Measurements from ENCODE around the gene MOGAT3. TPM values are rescaled to one million over a fixed set of nuclear protein-coding genes. Genes with fewer than 3 reads are reported as not detected.

MOGAT3 gene
- total RNA-seq, 4 donors from 2014 or later = not detected

DNA sequence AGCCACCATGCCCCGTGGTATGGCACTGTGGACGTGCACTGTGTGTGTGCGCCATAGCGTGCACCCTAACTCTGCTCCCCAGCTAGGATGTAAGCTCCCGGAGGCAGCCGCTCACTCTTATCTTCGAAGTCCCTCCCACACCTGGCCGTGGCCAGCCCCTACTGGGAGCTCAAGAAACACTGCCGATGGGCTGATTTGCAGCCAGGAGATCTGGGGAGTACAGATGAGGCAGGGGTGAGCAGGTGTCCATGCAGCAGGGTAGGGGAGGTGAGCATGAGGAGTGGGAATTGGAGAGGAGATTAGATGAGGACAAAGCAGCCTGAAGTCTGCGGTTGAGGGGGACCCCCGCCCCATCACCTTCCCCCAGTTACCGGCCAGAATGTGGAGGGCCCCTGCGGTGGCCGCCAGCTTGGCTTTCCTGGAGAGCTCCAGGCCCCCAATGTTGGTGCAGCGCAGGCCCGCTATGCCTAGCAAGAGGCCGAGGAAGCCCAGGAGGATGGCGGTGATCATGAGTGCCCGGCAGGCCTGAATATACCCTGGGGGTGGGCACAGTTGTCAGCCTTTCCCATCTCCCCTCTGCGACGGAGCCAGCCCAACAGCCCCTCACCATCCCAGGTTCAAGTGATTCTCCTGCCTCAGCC, 33.2 kb upstream of the MOGAT3 start:
- intact Hi-C loops (cut with DNase I; ENCODE audit: low total_unique reads) = no loop called here
- TF ChIP-seq POLR2A (IDR thresholded peaks at IDR 0.05) = no peak
- TF ChIP-seq, protein P1, sequence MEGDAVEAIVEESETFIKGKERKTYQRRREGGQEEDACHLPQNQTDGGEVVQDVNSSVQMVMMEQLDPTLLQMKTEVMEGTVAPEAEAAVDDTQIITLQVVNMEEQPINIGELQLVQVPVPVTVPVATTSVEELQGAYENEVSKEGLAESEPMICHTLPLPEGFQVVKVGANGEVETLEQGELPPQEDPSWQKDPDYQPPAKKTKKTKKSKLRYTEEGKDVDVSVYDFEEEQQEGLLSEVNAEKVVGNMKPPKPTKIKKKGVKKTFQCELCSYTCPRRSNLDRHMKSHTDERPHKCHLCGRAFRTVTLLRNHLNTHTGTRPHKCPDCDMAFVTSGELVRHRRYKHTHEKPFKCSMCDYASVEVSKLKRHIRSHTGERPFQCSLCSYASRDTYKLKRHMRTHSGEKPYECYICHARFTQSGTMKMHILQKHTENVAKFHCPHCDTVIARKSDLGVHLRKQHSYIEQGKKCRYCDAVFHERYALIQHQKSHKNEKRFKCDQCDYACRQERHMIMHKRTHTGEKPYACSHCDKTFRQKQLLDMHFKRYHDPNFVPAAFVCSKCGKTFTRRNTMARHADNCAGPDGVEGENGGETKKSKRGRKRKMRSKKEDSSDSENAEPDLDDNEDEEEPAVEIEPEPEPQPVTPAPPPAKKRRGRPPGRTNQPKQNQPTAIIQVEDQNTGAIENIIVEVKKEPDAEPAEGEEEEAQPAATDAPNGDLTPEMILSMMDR (IDR thresholded peaks at IDR 0.05) = no peak
- Histone ChIP-seq H3K27ac (no peak overlapping the region), H3K27me3 (no peaks in the 10 kb centered on the region), H3K4me1 (peaks cover 0 to 6% of the 10 kb centered on the region in 2 donors), H3K36me3 (no peaks in the 10 kb centered on the region), H3K4me3 (no peak overlapping the region), H3K9me3 (no peaks in the 10 kb centered on the region)
- DNase-seq = no peak

DNA sequence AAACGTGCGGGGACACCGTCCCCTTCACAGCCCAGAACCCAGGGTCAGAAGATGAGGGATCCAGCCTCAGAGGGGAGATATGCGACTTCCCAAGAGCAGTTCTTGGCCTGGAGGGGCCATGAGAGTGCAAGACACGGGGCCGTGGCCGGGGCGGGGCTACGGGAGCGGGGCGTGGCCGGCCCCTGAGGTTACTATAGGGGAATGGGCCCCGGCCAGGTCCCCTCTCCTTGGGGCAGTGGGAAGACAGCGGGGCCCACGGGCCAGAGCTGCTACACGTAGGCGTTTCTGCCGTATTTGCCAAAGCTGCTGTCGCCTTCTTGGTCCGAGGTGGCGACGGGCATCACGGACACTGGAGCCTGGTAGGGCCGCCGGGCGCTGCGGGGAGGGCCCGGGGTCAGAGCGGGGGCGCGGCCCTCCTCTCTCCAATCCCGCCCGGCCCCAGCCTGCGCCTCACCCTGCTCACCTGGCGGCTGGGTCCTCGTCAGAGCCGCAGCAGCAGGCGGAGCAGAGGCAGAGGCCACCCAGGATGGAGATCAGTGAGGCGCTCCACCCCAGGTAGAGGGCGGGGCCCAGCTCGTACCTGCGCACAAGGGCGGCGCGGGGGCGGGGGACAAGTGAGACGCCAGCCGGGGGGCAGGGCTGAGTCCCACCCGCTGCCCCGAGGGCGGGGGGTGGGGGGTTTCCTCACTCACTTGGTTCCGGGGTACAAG, 31.5 kb upstream of the MOGAT3 start:
- intact Hi-C loops (cut with DNase I; ENCODE audit: low total_unique reads) = no loop called here
- H3K4me3 ChIP-seq = no peak overlapping the region
- DNase-seq = no peak
- H3K27me3 ChIP-seq = no peaks in the 10 kb centered on the region
- H3K9me3 ChIP-seq = no peaks in the 10 kb centered on the region
- H3K36me3 ChIP-seq = no peaks in the 10 kb centered on the region
- no peak overlapping the region for H3K27ac ChIP-seq
- no peaks in the 10 kb centered on the region for H3K4me1 ChIP-seq
- TF ChIP-seq, protein P1 (IDR thresholded peaks at IDR 0.05) = no peak
- no peak for TF ChIP-seq POLR2A (IDR thresholded peaks at IDR 0.05)

DNA sequence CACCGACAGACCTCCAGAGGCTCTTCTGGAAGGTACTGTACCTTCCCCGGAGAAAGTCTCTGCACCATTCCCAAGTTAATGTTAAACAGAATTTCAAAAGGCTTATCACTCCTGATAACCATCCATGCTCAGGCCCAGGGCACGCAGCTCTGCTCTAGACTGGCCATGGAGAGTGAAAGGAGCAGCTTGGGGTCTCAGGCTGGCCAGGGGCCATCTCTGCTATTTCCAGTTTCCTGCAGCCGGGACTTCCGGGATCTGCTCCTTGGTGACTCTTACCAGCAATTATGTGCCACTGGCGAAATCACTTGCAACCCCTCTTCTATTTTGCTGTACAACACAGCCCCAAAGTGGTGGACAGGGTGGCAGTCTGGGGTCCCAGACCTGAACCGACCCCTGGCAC, 30.8 kb upstream of the MOGAT3 start:
- H3K27ac ChIP-seq = no peak overlapping the region
- H3K9me3 ChIP-seq = no peaks in the 10 kb centered on the region
- TF ChIP-seq POLR2A (IDR thresholded peaks at IDR 0.05) = no peak
- TF ChIP-seq, protein P1 (IDR thresholded peaks at IDR 0.05) = no peak
- DNase-seq = no peak
- no peaks in the 10 kb centered on the region for H3K36me3 ChIP-seq
- H3K4me3 ChIP-seq = no peak overlapping the region
- no peaks in the 10 kb centered on the region for H3K27me3 ChIP-seq
- intact Hi-C loops (cut with DNase I; ENCODE audit: low total_unique reads) = no loop called here
- H3K4me1 ChIP-seq = no peaks in the 10 kb centered on the region

DNA sequence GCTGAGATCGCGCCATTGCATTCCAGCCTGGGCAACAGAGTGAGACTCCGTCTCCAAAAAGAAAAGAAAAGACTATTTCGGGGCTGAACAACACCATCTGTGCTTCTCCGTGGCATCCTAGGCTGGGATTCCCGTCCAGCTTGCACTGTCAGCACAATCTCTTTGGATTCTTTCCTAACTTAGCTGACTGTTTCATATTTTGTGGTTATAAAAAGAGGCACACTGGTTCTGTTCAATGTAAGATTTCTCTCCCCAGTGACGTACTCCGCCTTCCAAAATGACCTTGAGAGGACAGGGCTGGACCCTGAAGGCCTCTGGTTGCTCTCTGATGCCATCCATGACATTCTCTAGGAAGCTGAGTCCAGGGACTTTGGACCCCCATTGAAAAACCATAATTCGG, 25.9 kb upstream of the MOGAT3 start:
- Histone ChIP-seq H3K27me3 (no peaks in the 10 kb centered on the region), H3K9me3 (no peaks in the 10 kb centered on the region), H3K27ac (no peak overlapping the region), H3K36me3 (no peaks in the 10 kb centered on the region), H3K4me1 (no peaks in the 10 kb centered on the region), H3K4me3 (no peak overlapping the region)
- no peak for TF ChIP-seq POLR2A (IDR thresholded peaks at IDR 0.05)
- TF ChIP-seq, protein P1 (IDR thresholded peaks at IDR 0.05) = no peak
- DNase-seq = no peak
- intact Hi-C loops (cut with DNase I; ENCODE audit: low total_unique reads) = no loop called here

DNA sequence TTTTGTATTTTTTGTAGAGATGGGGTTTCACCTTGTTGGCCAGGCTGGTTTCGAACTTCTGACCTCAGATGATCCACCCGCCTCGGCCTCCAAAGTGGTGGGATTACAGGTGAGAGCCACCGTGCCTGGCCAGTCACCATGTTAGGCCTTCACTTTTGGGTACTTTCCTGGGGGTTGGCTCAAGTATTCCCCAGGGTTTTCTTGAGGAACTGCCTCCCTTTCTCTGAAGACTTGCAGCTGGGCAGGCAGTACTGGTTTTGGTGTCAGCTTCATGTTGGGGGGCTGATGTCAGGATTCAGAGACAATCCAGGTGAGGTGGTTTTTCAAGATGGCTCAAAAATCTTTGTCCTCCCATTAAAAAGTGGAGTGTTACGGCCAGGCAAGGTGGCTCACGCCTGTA, 24.8 kb upstream of the MOGAT3 start:
- no peak for TF ChIP-seq POLR2A (IDR thresholded peaks at IDR 0.05)
- TF ChIP-seq, protein P1 (IDR thresholded peaks at IDR 0.05) = no peak
- H3K4me3 ChIP-seq = no peak overlapping the region
- H3K27me3 ChIP-seq = no peaks in the 10 kb centered on the region
- no peak overlapping the region for H3K27ac ChIP-seq
- H3K36me3 ChIP-seq = no peaks in the 10 kb centered on the region
- intact Hi-C loops (cut with DNase I; ENCODE audit: low total_unique reads) = no loop called here
- H3K4me1 ChIP-seq = no peaks in the 10 kb centered on the region
- DNase-seq = no peak
- H3K9me3 ChIP-seq = no peaks in the 10 kb centered on the region

Data from uterus (tissue), 4 donors.